Central memory CD4-positive, alpha-beta T cell (primary cell): ENCODE results near the gene HNRNPK.

Experiments used
- DNase-seq: peaks from one replicate; pipeline ENCODE4 v3.0.0; 2022

The HNRNPK gene

GRCh38 chr9:83932851-83933250, 47.2 kb downstream of the HNRNPK start:
- DNase-seq: no peak

GRCh38 chr9:83932011-83932410, 48.0 kb downstream of the HNRNPK start:
- no peak for DNase-seq

DNA sequence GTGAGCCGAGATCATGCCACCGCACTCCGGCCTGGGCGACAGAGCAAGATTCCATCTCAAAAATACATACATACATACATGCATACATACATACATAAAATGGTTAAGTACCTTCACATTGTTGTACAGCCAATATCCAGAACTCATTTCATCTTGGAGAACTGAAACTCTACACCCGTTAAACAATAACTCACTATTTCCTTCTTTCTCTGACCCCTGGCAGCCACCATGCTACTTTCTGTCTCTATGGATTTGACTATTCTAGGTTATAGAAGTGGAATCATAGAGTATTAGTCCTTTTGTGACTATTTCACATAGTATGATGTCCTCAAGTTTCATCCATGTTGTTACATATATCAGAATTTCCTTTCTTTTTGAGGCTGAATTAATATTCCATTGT, 49.1 kb downstream of the HNRNPK start:
- DNase-seq: no peak

DNA sequence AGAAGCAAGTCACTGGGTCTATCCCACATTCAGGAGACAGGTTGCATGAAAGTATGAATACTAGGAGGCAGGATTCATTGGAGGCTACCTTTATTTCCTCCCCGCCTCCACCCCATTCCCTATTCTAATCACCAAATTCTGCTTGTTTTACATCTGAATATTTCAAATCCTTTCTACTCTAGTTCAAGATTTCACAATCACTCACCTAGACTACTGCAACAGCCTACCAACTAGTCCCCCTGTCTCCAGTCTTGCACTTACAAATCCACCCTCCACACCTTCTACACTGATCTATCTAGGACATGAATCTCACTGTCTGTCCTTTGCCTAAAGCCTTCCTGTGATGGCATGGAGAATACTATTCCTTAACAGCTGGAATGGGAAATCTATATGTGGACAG, 52.4 kb downstream of the HNRNPK start:
- DNase-seq: no peak

- DNase-seq: peak; percentile 93
Measured at GRCh38 chr9:83920927-83921707, 58.9 kb downstream of the HNRNPK start, which contains the start of gene KIF27. KIF27 (minus strand) TSS chr9:83921432; CDS start chr9:83915591, 5,841 bp downstream.

GRCh38 chr9:83920469-83920926, 59.5 kb downstream of the HNRNPK start:
- DNase-seq: no peak

DNA sequence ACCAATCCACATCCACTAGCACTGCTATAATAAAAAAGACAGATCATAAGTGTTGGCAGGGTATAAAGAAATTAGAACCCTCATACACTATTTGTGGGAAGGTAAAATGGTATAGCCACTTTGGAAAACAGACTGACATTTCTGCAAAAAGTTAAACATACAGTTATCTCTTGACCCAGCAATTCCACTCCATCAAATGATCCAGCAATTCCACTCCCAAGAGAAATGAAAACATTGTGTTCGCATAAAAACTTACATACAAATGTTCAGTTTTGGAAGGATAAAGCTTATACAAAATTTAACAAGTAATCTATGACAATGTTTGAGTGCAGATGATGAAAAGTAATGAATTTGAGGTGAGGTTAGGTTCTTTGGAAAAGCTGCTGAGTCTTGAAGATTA, 60.9 kb downstream of the HNRNPK start:
- DNase-seq: no peak
